ENCODE results near the gene HLA-A.

HLA-A gene

DNA sequence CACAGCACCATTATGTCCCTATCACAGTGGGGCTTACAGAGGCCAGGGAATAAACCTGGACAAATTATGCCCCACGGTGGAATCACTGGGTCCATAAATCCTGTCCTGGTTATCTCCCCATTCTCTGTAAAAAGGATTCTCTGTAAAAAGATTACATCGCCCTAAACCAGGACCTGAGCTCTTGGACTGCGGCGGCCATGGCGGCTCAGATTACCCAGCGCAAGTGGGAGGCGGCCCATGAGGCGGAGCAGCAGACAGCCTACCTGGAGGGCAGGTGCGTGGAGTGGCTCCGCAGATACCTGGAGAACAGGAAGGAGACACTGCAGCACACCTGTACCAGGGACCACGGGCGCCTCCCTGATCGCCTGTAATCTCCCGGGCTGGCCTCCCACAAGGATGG is 8.4 kb upstream of the HLA-A start:
- no peak for DNase-seq (ENCODE audit: low spot score)

DNA sequence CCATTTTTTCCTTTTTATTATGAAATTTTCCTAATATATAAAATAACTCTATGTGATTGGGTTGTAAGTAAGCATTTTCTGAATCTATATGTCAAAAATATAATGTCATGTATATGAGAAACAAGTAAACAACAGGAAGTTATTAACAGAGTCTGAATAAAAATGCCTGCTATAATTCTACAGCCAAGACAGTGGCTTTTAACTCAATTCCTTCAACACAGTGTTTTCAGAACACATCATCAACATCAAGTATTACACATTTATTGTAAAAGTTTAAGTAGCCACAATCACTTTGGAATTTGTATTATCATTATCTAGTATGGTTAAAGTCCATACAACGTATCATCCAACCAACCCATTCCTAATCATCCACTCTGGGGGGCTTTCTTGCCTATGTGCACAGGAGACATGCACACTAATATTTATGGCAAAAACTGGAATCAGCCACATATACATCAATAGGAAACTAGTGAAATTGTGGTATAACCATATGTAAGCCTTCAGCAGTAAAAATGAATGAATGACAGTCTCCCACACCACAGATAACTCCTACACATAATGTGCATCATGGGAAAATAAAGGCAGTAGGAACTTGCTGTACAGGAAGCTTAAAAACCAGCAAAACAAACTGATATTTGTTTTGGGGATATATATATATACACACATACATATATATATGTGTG is 6.9 kb upstream of the HLA-A start:
- DNase-seq (ENCODE audit: low spot score) = no peak

DNA sequence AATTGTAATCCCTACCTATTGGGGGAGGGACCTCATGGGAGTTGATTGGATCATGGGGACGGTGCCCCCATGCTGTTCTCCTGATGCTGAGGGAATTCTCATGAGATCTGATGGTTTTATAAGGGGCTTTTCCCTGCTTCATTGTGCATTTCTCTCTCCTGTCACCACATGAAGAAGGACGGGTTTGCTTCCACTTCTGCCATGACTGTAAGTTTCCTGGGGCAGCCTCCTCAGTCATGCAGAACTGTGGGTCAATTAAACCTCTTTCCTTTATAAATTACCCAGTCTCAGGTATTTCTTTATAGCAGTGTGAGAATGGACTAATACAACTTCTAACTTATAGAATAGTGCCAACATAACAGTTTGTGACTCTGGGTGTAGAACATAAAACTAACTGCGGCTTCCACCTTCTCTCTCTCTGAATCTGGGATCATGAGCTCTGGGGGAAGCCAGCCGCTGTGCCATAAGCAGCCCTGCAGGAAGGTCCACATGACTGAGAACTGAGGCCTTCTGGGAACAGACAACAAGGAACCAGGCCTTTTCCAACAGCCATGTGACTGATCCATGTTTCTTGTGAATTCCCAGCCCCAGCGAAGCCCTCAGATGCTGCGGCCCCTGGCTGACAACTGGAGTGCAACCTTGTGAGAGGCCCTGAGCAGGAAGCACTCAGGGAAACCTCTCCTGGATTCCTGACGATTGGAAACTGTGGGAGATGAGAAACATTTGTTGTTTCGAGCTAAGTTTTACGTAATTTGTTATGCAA is 3.4 kb upstream of the HLA-A start:
- peak; percentile 24 for DNase-seq (ENCODE audit: low spot score)

DNA sequence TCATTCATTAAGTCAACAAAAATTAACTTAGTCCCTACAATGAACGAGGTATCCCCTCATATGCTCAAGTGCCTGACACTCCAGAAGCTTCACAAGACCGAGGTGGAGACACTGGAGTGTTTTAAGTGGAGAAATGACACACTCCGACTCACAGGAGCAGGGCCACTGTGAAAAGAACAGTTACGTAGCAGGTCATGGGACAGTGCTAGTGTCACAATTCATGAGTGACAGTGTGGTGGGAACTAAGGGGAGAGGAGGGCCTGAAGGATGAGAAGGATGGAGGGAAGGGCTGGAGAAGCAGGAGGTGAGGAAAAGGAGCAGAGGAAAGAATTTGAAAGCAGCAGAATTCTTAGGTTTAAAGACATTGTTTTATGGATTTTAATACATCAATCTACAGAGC is 1.3 kb upstream of the HLA-A start:
- no peak for DNase-seq (ENCODE audit: low spot score)

- no peak for DNase-seq (ENCODE audit: low spot score)
Observed at GRCh38 chr6:29941471-29941870, 861 bp upstream of the HLA-A start.

DNA sequence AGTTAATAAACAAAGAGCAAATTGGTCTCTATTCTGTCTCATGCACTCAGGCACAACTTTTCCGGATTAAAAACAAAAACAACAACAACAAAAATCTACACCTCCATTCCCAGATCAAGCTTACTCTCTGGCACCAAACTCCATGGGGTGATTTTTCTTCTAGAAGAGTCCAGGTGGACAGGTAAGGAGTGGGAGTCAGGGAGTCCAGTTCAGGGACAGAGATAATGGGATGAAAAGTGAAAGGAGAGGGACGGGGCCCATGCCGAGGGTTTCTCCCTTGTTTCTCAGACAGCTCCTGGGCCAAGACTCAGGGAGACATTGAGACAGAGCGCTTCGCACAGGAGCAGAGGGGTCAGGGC is 437 bp upstream of the HLA-A start:
- no peak for DNase-seq (ENCODE audit: low spot score)

- no peak for DNase-seq (ENCODE audit: low spot score)
Observed at GRCh38 chr6:29943053-29943966, 978 bp downstream of the HLA-A start.

GRCh38 chr6:29945281-29945820 is 3.0 kb downstream of the HLA-A start:
- DNase-seq (ENCODE audit: low spot score) = no peak

- no peak for DNase-seq (ENCODE audit: low spot score)
Observed at GRCh38 chr6:29946223-29947076, 4.1 kb downstream of the HLA-A start.

GRCh38 chr6:29947077-29947980 is 5.0 kb downstream of the HLA-A start:
- no peak for DNase-seq (ENCODE audit: low spot score)

DNA sequence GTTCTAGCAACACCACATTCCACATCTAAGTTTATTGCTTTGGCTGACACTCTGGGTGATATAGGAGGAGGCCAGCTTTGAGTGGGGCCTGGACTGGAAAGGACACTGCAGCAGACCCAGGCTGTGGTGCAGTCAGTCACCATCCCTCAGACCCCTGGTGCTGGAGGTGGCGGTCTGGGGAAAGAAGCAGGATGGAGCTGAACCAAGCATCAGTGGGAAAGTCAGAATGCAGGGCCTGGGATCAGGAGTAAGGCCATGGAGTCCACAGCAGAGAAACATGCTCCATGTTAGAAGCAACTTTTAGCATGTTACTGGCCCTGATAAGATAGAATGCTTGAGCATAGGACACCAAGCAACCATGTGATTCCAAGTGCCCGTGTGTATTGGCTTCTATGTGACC is 5.9 kb downstream of the HLA-A start:
- DNase-seq (ENCODE audit: low spot score) = no peak

DNA sequence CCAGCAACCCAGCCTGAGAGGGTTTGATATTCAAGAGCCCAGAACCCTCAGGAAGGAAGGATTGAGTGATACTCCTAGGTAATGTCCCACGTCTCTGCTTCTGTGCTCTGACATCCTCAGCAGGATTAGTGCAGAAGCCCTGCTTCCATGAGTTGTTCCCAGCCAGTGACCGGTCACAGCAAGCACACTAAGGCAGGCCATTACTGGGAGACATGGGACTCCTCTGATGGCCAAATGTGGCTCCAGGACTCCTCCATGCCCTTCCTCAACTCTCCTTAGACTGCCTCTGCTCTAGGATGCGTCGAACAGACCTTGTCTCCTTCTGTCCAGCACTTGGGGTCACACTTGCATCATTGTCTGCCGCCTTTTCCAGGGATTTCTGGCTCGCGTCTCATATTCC is 7.6 kb downstream of the HLA-A start:
- DNase-seq (ENCODE audit: low spot score) = no peak

DNA sequence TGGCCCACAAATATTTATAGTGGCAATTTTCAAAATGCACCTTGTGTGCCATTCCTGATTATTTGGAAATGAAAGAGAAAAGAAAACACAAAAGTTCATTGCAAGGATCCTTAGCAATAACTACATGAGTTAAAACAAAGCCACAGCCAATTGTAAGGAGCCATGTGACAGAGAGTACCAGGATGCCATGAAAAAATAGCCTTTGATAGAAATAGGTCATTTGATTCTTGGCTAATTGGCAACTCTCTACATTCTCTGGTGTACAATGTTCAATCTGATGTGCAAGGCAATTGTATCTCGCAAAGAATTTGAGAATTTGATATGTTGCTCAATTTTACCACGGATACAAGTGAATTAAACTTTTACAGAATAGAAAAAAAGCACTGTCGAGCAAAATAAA is 9.6 kb downstream of the HLA-A start:
- no peak for DNase-seq (ENCODE audit: low spot score)

GRCh38 chr6:29953001-29953441 is 10.7 kb downstream of the HLA-A start:
- no peak for DNase-seq (ENCODE audit: low spot score)

- DNase-seq (ENCODE audit: low spot score) = no peak
Observed at GRCh38 chr6:29953686-29954085, 11.4 kb downstream of the HLA-A start.

DNA sequence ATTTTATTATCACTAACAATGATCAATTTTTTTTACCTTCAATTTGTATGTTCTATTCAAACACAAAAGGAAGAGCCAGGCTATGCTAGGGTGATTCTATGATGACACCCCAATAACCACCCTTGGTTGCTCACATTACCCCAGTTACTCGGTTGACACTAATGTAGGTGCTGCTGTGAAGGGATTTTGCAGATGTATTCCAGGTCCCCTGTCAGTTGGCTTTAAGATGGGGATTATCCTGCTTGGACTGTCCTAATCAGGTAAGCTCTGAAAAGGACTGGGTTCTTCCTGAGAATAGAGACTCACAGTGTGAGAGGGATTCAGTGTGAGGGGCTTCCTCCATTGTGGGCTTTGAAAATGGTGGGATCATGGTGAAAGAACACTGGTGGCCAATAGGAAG is 11.9 kb downstream of the HLA-A start:
- no peak for DNase-seq (ENCODE audit: low spot score)

GRCh38 chr6:29955783-29956182 is 13.5 kb downstream of the HLA-A start:
- no peak for DNase-seq (ENCODE audit: low spot score)

- no peak for DNase-seq (ENCODE audit: low spot score)
Observed at GRCh38 chr6:29956518-29956917, 14.2 kb downstream of the HLA-A start.

- no peak for DNase-seq (ENCODE audit: low spot score)
Observed at GRCh38 chr6:29958046-29958445, 15.7 kb downstream of the HLA-A start.

DNA sequence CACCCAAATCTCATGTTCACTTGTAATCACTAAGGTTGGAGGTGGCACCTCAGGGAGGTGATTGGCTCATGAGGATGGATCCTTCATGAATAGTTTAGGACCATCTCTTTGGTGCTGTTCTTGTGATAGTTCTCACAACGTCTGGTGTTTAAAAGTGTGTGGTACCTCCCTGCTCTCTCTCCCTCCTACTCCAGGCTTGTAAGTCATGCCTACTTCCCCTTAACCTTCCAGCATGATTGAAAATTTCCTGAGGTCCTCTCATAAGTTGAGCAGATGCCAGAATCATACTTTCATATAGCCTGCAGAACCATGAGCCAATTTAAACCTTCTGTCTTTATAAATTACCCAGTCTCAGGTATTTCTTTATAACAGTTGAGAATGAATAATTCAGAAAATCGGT is 16.6 kb downstream of the HLA-A start:
- DNase-seq (ENCODE audit: low spot score) = no peak

Measured in SK-N-DZ (cell line).